Right lobe of liver (tissue), 6 donors: ENCODE data around the gene ZSCAN9. TPM values are rescaled to one million over a fixed set of nuclear protein-coding genes. Genes with fewer than 3 reads are reported as not detected.

ENCODE experiments used
- ATAC-seq, 4 donors: fragments of 200-7000 bp; cut with Tn5 transposase; one replicate each; pipeline ENCODE4 v1.9.1; 2020; ENCODE audit warnings: mild to moderate bottlenecking in 4 of 4, moderate library complexity in 4 of 4
- DNase-seq, 3 donors: peaks; one replicate each; pipeline ENCODE4 v3.0.0-alpha.2; 2020
- H3K27ac ChIP-seq, 3 donors: fragments of 200-600 bp; one replicate each; pipeline ENCODE4 v1.8.0; 2022
- H3K27me3 ChIP-seq, 2 donors: fragments of 200-600 bp; one replicate each; pipeline ENCODE4 v1.8.0; 2022
- H3K36me3 ChIP-seq, 4 donors: fragments of 200-600 bp; sonication (generic) in 1 of 4; one replicate each; pipeline versions ENCODE4 v1.5.1 to v1.8.0; 2017 to 2022; ENCODE audit warnings: control low read depth in 1 of 4
- H3K4me1 ChIP-seq, 4 donors: fragments of 200-600 bp; sonication (generic) in 1 of 4; one replicate each; pipeline versions ENCODE4 v1.5.1 to v1.8.0; 2017 to 2022; ENCODE audit warnings: control low read depth in 1 of 4
- H3K4me3 ChIP-seq, 3 donors: fragments of 200-600 bp; one replicate each; pipeline ENCODE4 v1.8.0; 2022
- H3K9me3 ChIP-seq, 4 donors: fragments of 200-600 bp; sonication (generic) in 1 of 4; one replicate each; pipeline versions ENCODE4 v1.5.1 to v1.8.0; 2017 to 2022; ENCODE audit warnings: control low read depth in 1 of 4
- POLR2A ChIP-seq: fragments of 450-650 bp; IDR thresholded peaks from one replicate; pipeline ENCODE4 v1.6.1; 2017; ENCODE audit warnings: antibody characterized with exemption, mild to moderate bottlenecking
- WGBS: methylation state at CpG from one replicate; pipeline ENCODE4 v1.1.6; 2018; ENCODE audit warnings: low coverage, low lambda C conversion rate; ENCODE audit not compliant: insufficient coverage; ENCODE audit errors: missing lambda C conversion rate; 5-methylcytosine and 5-hydroxymethylcytosine counted together
- intact Hi-C, 2 donors: fragments of 100-400 bp; cut with DNase I; formaldehyde crosslinking; loops; one replicate each; pipeline versions ENCODE4 v1.11.2 to v1.14.1; 2022
- long read RNA-seq: library from polyadenylated mRNA; unstranded; transcript quantifications from one replicate; pipeline ENCODE4 v2.0.0, GENCODE V29; 2019
- total RNA-seq, 6 experiments: library from RNA; depleted of rRNA in 2 of 6; stranded (reverse); fragments of >200 nt in 2 of 6; fragmentation: NEBNext Ultra II Directional in 3 of 6; extraction: Animal tissue kit (Norgen Biotek cat#: 25700) in 3 of 6; gene quantifications; one replicate each; pipeline versions ENCODE4 v1.1.0 to v1.2.4, GENCODE V29; 2016 to 2023
- TF ChIP-seq, protein P1 (sequence below), 4 donors: fragments of 200-600 bp in 3 of 4; fragments of 450-650 bp in 1 of 4; IDR thresholded peaks; one replicate each; pipeline versions ENCODE4 v1.5.1 to v1.8.0; 2016 to 2022; ENCODE audit warnings: antibody characterized with exemption in 4 of 4, mild to moderate bottlenecking in 2 of 4
- donor health status: DM: no; HTN: yes; CAD: no.
- donor health status: DM: no; HTN: no; CAD: no.
- donor health status: DM: no; HTN: no; CAD: no.
- donor health status: DM: no; HTN: yes; CAD: no.
- donor health status: DM: no; HTN: yes; CAD: no.

The ZSCAN9 gene
- 1 to 10 TPM; 2.0 to 3.9 (median 3.3) TPM for total RNA-seq
- long read RNA-seq = 0 reads

DNA sequence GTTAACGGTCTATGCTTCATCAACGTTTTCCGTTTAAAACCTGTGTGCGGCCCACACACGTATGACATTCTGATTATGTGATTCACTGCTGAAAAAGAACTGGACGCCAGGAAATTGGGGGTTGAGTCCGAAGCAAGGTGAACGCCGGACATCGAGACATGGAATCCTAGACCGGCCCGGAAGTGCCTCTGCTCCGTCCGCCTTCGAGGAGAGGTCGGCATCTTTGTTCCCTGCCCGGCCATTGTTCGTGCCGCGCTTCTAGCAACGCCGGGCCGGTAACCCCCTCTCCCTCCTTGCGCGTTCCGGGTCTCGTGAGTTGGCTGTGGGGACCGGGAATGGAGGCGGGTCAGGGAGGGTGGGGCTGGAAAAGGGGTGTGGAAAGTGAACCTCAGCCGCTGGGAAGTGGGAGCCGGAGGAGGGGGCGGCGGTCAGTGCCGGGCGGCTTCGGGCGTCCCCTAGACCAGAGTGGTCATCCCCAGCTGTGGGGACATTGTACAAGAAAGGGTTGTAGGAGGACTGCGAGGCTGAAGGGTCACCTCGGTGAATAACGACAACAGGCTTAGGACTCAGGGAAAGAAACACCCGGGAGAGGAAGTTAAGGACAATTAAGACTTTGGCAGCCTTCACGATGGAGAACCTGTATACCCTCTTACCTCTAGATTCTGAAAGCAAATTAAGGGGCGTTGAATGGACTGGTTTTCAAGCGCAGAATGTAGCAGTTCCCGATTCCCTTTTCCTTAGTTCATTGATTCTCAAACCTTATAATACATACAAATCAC lies at the start of gene ZSCAN9:
Gene ZSCAN9, plus strand, starts transcription at position 220 of the 779 bp plus-strand sequence. CDS start 1,810 bp downstream, outside the sequence.
- no peaks in the 10 kb centered on the region for H3K9me3 ChIP-seq
- 0% methylated on average over 34 of the region's 45 CpGs for WGBS
- no peaks in the 10 kb centered on the region for H3K27me3 ChIP-seq
- intact Hi-C loops = no loop called here
- DNase-seq (peak; percentile 79 to 83 (median 83)), ATAC-seq (peak; percentile 93 to 97 (median 96))
- peak within 1 kb of the TSS in 1 of 3 donors; percentile 13 for H3K27ac ChIP-seq
- peak; percentile 41 for TF ChIP-seq POLR2A
- TF ChIP-seq, protein P1, sequence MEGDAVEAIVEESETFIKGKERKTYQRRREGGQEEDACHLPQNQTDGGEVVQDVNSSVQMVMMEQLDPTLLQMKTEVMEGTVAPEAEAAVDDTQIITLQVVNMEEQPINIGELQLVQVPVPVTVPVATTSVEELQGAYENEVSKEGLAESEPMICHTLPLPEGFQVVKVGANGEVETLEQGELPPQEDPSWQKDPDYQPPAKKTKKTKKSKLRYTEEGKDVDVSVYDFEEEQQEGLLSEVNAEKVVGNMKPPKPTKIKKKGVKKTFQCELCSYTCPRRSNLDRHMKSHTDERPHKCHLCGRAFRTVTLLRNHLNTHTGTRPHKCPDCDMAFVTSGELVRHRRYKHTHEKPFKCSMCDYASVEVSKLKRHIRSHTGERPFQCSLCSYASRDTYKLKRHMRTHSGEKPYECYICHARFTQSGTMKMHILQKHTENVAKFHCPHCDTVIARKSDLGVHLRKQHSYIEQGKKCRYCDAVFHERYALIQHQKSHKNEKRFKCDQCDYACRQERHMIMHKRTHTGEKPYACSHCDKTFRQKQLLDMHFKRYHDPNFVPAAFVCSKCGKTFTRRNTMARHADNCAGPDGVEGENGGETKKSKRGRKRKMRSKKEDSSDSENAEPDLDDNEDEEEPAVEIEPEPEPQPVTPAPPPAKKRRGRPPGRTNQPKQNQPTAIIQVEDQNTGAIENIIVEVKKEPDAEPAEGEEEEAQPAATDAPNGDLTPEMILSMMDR (IDR thresholded peaks at IDR 0.05) = no peak
- H3K4me3 ChIP-seq = peak within 1 kb of the TSS; percentile 69 to 84 (median 76)
- H3K36me3 ChIP-seq = peaks cover 0 to 18% (median 8%) of the 10 kb centered on the region in 4 donors
- peaks cover 0 to 8% (median 3%) of the 10 kb centered on the region in 4 donors for H3K4me1 ChIP-seq

DNA sequence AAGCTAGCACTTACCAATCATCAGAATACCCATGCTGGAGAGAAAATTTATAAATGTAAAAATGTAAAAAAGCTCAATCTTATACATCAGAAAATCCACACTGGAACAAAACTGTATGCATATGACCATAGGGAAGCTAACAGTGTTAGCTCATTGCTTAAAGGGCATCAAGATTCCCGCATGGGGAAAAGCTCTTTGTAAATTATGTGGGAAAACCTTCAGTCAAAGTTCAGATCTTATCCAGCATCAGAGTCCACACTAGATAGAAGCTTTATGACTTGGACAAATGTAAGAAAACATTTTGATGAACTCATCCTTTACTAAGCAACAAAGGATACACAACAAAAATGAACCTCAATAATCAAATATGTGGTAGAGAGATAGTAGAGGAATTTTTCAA lies 48.7 kb upstream of the ZSCAN9 start:
- DNase-seq = no peak
- Histone ChIP-seq H3K27ac (no peak overlapping the region), H3K27me3 (no peaks in the 10 kb centered on the region), H3K36me3 (no peaks in the 10 kb centered on the region), H3K4me1 (no peaks in the 10 kb centered on the region), H3K9me3 (no peaks in the 10 kb centered on the region), H3K4me3 (no peak overlapping the region)
- intact Hi-C loops = no loop called here
- 64% methylated on average over 1 of the region's 1 CpG for WGBS
- TF ChIP-seq POLR2A = no peak
- TF ChIP-seq, protein P1 (IDR thresholded peaks at IDR 0.05) = no peak
- ATAC-seq = no peak

DNA sequence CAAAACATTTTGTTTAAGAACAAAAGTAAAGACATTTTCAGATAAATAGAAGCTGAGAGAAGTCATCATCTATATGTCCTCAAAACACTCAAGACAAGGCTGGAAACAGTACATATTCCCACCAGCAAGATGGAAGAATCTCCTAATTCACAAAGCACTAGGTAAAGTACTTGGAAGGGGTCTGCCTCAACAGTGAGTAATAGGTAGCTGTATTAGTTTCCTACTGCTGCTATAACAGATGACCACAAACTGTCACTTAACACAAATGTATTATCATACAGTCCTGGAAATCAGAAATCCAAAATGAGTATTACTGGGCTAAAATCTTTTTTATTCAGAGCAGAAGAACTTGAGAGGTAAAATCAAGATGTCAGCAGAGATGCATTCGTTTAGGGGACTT lies 42.8 kb upstream of the ZSCAN9 start:
- Histone ChIP-seq H3K36me3 (no peaks in the 10 kb centered on the region), H3K4me1 (no peaks in the 10 kb centered on the region), H3K9me3 (peaks cover 0 to under 1% (median 0%) of the 10 kb centered on the region in 4 donors), H3K27me3 (no peaks in the 10 kb centered on the region), H3K4me3 (no peak overlapping the region), H3K27ac (no peak overlapping the region)
- ATAC-seq (no peak), DNase-seq (no peak)
- TF ChIP-seq POLR2A = no peak
- TF ChIP-seq, protein P1 (IDR thresholded peaks at IDR 0.05) = no peak
- intact Hi-C loops = no loop called here
- WGBS = 40% methylated on average over 1 of the region's 1 CpG

DNA sequence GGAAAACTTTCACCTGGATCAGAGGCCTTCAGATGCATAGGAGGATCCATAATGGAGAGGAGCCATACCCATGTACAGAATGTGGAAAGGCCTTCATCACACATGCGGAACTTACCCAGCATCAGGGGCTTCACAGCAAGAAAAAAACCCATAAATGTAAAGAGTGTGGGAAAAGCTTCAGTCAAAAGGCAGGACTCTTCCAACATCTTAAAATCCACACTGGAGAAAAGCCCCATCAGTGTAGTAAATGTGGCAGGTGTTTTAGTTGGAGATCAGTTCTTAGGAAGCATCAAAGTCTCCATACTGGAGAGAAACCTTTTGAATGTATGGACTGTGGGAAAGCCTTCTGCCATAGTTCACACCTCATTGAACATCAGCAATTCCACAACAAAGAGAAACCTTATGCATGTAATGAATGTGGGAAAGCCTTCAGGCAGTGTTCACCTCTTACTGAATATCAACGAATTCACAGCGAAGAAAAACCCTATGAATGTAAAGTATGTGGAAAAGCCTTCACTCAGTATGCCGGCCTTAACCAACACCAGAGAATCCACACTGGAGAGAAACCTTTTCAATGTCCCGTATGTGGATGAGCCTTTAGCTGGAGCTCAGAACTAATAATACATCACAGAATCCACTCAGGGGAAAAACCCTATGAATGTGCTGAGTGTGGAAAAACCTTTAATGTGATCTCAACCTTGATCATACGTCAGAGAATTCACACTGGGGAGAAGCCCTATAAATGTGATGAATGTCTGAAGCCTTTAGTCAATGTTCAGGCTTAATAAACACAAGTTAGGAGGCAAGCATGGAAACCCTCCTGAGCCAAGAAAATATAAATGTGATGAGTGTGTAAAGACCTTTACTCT lies 36.7 kb upstream of the ZSCAN9 start:
- H3K27me3 ChIP-seq = no peaks in the 10 kb centered on the region
- no peaks in the 10 kb centered on the region for H3K4me1 ChIP-seq
- no peaks in the 10 kb centered on the region for H3K36me3 ChIP-seq
- TF ChIP-seq POLR2A = no peak
- TF ChIP-seq, protein P1 (IDR thresholded peaks at IDR 0.05) = no peak
- no peak overlapping the region for H3K4me3 ChIP-seq
- WGBS = 35% methylated on average over 6 of the region's 6 CpGs
- intact Hi-C loops = no loop called here
- no peak overlapping the region for H3K27ac ChIP-seq
- peaks cover 0 to 9% (median 4%) of the 10 kb centered on the region in 4 donors for H3K9me3 ChIP-seq
- DNase-seq = no peak
- ATAC-seq = no peak
